GM21423 (cell line): ENCODE results near the gene PTPN22.

Experiments
- ATAC-seq: cut with Tn5 transposase; IDR thresholded peaks from one replicate; pipeline ENCODE4 v1.9.1; 2021; ENCODE audit warnings: mild to moderate bottlenecking, moderate library complexity; ENCODE audit not compliant: unreplicated experiment

The PTPN22 gene

GRCh38 chr1:113804421-113805255, 66.9 kb downstream of the PTPN22 start:
- ATAC-seq, result no peak

GRCh38 chr1:113802367-113803007, 69.0 kb downstream of the PTPN22 start:
- no peak for ATAC-seq

GRCh38 chr1:113800487-113800886, 71.0 kb downstream of the PTPN22 start:
- ATAC-seq, result no peak

GRCh38 chr1:113797472-113797871, 74.0 kb downstream of the PTPN22 start:
- no peak for ATAC-seq

GRCh38 chr1:113793878-113794834, 77.4 kb downstream of the PTPN22 start:
- ATAC-seq, result no peak

GRCh38 chr1:113792986-113793385, 78.5 kb downstream of the PTPN22 start:
- ATAC-seq, result no peak

GRCh38 chr1:113792471-113792870, 79.0 kb downstream of the PTPN22 start:
- peak; percentile 51 for ATAC-seq

GRCh38 chr1:113788802-113789201, 82.7 kb downstream of the PTPN22 start:
- ATAC-seq, result no peak

- no peak for ATAC-seq
Observed at GRCh38 chr1:113787663-113788062, 83.8 kb downstream of the PTPN22 start.

- ATAC-seq, result no peak
Observed at GRCh38 chr1:113786069-113786468, 85.4 kb downstream of the PTPN22 start.

- ATAC-seq, result peak; percentile 70
Observed at GRCh38 chr1:113784104-113784779, 87.3 kb downstream of the PTPN22 start.

- ATAC-seq, result peak; percentile 86
Observed at GRCh38 chr1:113783254-113784103, 88.0 kb downstream of the PTPN22 start.

- no peak for ATAC-seq
Observed at GRCh38 chr1:113782406-113782805, 89.1 kb downstream of the PTPN22 start.

GRCh38 chr1:113780374-113781146, 91.0 kb downstream of the PTPN22 start:
- ATAC-seq, result no peak

- ATAC-seq, result no peak
Observed at GRCh38 chr1:113779542-113779941, 92.0 kb downstream of the PTPN22 start.

- ATAC-seq, result no peak
Observed at GRCh38 chr1:113777561-113777960, 94.0 kb downstream of the PTPN22 start.

GRCh38 chr1:113770031-113770430, 101.5 kb downstream of the PTPN22 start:
- ATAC-seq, result no peak

- ATAC-seq, result no peak
Observed at GRCh38 chr1:113769601-113769970, 101.9 kb downstream of the PTPN22 start.
